Measurements from ENCODE around the gene CHID1.
A peak's percentile ranks its signal among the peaks of the same experiment; 100 is the strongest.

CHID1 gene
- total RNA-seq, result 11.6 to 24.7 reads per million in 2 donors

GRCh38 chr11:910589-911030, at the start of gene CHID1:
Gene CHID1 (minus strand): TSS chr11:910810. CDS start chr11:904816, 5,994 bp downstream.
- DNase-seq, result peak; percentile 66

DNA sequence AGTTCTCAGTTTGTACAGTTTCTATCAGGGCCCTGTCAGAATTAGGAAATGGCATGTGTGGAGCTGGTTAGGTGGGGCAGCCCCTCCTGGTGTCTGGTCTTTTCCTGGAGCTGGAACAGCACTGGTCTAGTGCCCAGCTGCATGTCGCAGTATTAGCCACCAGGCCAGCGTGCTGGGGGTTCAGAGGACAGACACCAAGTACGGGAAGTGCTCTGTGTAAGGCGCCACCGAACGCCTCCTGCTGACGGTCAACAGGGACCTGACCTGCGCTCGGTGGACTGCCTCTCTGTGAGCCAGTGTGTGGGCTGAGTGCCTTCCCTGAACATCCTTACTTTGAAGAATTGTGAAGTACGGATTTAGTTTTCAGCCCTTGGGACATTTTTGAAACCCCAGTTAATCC, 49.0 kb upstream of the CHID1 start:
- DNase-seq, result no peak

- no peak for DNase-seq
Measured at GRCh38 chr11:959027-959426, 48.4 kb upstream of the CHID1 start.

DNA sequence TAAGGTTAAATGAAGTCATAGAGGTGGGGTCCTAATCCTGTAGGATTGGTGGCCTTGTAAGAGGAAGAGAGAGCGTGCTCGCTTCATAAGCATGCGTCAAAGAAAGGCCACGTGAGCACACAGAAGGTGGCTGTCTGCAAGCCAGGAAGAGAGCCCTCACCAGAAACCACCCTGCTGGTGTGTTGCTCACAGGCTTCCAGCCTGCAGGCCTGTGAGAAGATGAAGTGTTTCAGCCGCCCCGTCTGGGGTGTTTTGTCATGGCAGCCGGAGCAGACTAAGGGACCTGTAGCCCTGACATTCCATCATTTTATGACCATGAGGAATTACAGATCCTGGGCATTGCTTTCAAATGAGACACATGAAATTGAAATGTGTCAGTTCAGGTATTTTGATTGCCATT, 47.5 kb upstream of the CHID1 start:
- DNase-seq, result no peak

- no peak for DNase-seq
Measured at GRCh38 chr11:957212-957920, 46.8 kb upstream of the CHID1 start.

DNA sequence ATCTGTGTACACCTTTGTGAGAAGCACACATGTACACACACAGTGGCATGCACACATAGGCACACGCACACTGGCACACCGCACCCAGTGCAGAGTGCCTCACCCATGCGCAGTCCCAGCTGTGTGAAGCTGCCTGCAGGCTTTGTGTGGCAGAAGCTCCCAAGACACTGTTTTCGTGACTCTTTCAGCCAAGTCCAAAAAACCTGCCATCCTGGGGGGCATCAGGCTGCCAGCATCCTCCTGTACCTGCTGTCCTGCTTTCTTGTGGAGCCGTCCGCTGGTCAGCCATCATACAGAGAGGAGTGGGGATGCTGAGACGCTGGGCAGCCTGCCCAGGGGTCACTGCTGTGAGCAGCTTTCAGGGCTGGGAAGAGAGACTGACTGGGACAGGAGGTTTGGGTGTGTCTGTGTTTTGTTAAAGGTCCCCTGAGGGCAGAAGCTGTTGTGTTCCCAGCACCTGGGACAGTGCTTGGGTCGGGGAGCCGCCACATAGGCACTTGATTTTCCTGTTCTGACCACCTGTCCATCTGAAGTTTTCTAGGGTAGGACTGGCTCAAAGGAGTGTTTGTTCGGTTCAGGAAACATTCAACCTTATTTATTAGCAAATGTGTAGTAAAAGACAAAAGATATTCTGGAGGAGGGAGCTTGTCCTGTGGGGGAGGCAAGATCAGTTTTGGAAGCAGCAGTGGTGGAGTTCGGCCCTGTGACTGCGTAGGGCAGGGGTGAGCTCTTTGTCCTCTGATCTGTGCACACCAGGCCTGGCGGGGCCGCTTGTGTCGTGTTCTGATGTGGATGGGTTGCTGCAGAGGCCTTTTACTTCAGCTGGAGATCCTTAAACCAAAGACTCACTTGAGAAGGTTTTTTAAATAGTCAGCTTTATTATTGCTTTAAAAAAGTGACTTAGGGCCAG, 44.8 kb upstream of the CHID1 start:
- DNase-seq, result no peak

DNA sequence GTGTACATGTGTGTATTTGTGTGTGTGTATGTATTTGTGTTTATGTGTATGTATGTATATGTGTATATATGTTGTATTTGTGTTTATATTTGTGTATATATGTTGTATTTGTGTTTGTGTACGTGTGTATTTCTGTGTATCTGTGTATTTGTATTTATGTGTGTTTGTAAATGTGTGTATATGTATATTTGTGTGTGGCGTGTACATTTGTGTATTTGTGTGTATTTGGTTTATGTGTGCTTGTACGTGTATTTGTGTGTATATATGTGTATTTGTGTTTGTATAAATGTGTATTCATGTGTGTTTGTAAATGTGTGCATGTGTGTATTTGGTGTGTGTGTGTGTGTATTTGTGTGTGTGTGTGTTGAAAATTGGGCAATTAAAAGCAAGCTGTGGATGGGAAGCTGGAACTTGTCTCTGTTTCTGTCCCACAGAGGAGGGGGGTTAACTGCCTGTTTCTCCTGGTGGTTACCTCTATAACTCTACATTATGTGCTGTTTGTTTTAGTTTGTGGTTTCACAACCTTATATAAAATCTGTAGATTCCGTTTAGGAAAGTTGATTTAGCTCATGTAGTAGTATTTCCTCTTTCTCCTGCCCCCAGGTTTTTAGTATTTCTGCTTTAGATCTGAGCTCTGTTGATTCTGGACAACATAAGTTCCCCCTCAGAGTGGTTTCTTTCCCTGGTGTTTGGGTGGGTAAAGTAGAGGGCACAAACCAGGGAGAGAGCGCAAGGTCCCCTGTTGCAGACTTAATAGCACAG, 44.0 kb upstream of the CHID1 start:
- DNase-seq, result no peak

GRCh38 chr11:953512-953911, 42.9 kb upstream of the CHID1 start:
- DNase-seq, result no peak

DNA sequence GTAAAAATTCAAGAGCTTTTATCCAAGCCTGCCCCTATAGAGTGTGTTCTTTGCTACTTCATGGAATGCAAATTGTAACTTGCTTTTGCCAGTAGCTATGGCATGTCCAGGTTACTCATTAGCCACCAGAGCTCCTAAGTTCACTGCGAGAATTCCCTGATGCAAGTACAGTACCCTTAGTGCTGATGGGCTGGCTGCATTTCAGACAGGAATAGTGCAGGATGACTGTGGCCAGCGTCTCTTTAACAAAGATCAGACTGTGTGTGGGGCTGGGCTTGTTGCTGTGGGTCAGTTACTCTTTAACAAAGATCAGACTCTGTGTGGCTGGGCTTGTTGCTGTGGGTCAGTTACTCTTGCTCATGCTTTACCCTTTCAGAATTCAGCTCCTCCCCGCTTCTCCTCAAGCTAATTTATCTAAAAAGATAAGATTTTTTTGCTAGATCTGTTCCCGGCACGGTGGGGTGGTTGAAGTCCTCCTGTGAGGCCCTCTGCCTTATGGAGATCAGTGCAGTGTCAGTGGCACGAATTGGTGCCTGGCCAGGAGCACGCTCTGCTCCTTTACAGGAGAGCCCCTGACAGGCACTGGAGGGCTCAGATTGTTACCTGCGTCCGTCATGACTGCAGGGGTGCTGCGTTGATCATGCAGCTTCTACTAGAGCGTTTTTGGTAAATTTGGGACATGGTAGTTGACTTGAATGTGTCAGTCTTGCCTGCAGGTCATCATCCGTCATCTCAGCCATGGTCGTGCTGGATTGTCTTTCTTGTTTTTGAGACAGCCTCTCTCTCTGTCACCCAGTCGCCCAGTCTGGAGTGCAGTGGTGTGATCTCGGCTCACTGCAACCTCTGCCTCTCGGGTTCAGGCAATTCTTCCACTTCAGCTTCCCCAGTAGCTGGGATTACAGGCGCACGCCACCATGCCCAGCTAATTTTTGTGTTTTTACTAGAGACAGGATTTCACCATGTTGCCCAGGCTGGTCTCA, 42.1 kb upstream of the CHID1 start:
- DNase-seq, result no peak

DNA sequence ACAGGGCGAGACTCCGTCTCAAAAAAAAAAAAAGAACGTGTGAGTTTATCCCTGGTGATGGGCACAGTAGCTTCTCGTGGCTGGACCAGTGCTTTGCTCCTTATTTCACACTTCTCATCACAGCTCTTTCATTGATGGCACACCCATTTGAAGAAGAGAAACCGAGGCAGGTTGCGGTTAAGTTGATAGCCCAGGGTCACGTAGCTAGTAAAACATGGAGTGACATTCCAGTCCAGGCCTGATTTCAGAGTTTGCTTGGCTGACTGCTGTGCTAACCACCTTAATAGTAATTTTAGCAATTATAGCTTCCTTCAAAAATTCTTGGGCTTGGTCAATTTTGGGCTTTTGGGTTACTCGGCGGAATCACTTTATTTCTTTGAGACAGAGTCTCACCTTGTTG, 40.9 kb upstream of the CHID1 start:
- no peak for DNase-seq

- DNase-seq, result no peak
Measured at GRCh38 chr11:947744-948143, 37.1 kb upstream of the CHID1 start.

- DNase-seq, result no peak
Measured at GRCh38 chr11:945986-946385, 35.4 kb upstream of the CHID1 start.

- DNase-seq, result no peak
Measured at GRCh38 chr11:944711-945470, 34.3 kb upstream of the CHID1 start.

- no peak for DNase-seq
Measured at GRCh38 chr11:942823-943222, 32.2 kb upstream of the CHID1 start.

DNA sequence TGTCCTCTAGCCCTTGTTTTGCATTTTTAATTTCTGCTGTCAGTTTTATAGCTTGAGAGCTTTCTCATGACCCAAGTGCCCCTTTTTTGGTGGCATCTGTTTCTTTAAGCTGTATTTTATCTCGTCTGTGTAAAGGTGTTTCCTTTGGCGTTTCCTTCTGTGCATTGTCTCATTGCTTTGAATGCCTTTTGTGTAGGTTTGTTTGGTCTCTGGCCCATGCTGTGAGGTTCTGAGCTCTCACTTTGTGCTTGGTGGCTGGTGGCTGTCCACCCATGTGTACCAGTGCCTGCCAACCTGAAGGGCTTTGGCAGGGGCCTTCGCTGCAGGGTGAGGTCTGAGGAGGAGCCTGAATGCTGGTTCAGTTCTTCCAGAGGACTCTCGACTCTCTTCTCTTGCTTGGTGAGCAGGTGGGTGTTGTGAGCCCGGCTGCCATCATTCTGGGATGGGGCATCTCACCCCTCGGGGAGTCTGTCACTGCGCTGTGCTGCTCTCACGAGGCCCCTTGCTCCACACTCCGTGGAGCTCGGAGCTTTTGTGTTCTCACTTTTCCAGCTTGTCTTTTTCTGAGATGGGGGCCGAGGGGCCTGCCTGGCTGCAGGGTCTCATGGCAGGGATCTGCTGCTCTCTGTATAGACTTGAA, 30.0 kb upstream of the CHID1 start:
- DNase-seq, result no peak

- DNase-seq, result no peak
Measured at GRCh38 chr11:937841-938261, 27.2 kb upstream of the CHID1 start.

GRCh38 chr11:936199-936598, 25.6 kb upstream of the CHID1 start:
- DNase-seq, result no peak

- DNase-seq, result no peak
Measured at GRCh38 chr11:934527-934926, 23.9 kb upstream of the CHID1 start.

GRCh38 chr11:933936-934335, 23.3 kb upstream of the CHID1 start:
- DNase-seq, result no peak

GRCh38 chr11:933142-933851, 22.7 kb upstream of the CHID1 start:
- no peak for DNase-seq
